Sigmoid colon (tissue), 4 donors: ENCODE results near the gene RDH5.

Experiments
- EP300 ChIP-seq, 4 donors: sonication (generic); formaldehyde crosslinking; IDR thresholded peaks; one replicate each; pipeline ENCODE4 v1.6.1; 2017; ENCODE audit warnings: antibody characterized with exemption in 4 of 4
- POLR2A ChIP-seq, 2 donors: fragments of 450-650 bp; IDR thresholded peaks; one replicate each; pipeline ENCODE4 v1.6.1; 2016; ENCODE audit warnings: antibody characterized with exemption in 2 of 2, mild to moderate bottlenecking in 2 of 2, moderate library complexity in 2 of 2
- TF ChIP-seq, protein P1 (sequence below), 4 experiments: fragments of 450-650 bp in 3 of 4; fragments of 200-600 bp in 1 of 4; IDR thresholded peaks; one replicate each; pipeline ENCODE4 v1.5.1; 2016 to 2019; ENCODE audit warnings: antibody characterized with exemption in 4 of 4, mild to moderate bottlenecking in 3 of 4, moderate library complexity in 2 of 4

GRCh38 chr12:55728186-55728938 lies 8.2 kb downstream of the RDH5 start:
- TF ChIP-seq, protein P1, sequence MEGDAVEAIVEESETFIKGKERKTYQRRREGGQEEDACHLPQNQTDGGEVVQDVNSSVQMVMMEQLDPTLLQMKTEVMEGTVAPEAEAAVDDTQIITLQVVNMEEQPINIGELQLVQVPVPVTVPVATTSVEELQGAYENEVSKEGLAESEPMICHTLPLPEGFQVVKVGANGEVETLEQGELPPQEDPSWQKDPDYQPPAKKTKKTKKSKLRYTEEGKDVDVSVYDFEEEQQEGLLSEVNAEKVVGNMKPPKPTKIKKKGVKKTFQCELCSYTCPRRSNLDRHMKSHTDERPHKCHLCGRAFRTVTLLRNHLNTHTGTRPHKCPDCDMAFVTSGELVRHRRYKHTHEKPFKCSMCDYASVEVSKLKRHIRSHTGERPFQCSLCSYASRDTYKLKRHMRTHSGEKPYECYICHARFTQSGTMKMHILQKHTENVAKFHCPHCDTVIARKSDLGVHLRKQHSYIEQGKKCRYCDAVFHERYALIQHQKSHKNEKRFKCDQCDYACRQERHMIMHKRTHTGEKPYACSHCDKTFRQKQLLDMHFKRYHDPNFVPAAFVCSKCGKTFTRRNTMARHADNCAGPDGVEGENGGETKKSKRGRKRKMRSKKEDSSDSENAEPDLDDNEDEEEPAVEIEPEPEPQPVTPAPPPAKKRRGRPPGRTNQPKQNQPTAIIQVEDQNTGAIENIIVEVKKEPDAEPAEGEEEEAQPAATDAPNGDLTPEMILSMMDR (IDR thresholded peaks at IDR 0.05) = no peak
- TF ChIP-seq EP300 (IDR thresholded peaks at IDR 0.05) (no peak), POLR2A (IDR thresholded peaks at IDR 0.05) (no peak)
